GM19438 (cell line): ENCODE results near the gene CC2D2B.

Experiments used
- ATAC-seq: cut with Tn5 transposase; IDR thresholded peaks from one replicate; pipeline ENCODE4 v1.9.1; 2021; ENCODE audit warnings: low read depth; ENCODE audit not compliant: unreplicated experiment

Gene CC2D2B

DNA sequence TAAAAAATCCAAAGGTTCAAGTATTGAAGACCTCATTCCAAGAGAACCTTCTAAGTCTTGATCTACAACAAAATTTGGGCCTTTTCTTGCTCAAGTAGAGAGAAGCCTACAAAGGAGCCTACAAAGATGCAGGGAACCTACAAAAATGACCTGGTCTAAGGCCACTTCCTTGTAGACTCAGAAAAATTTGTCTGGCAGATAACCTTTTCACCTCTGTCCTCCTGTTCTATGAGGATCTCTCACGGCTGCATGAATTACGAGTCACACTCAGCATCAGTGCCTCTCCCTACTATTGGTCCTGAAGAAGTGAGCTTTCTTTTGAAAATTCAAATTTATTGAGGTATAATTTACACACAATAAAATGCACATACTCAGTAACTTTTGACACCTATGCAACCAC, 164.9 kb downstream of the CC2D2B start:
- no peak for ATAC-seq

DNA sequence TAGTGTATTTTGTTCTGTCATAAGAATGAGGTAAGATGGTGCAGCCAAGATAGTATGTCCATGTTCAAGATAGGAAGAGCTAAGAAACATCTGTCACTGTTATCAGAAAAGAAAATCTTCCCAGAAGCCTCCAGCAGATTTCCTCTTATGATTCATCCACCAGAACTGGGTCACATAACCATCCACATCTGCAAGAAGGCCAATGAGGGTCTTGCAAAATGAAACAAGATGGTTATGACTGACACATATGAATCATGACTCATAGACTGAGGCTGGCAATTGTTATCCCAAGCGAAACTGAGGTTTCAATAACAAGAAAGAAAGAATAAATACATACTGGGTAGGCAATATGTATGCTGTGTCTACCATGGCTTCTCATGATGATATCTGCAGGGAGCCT, 165.9 kb downstream of the CC2D2B start:
- no peak for ATAC-seq

DNA sequence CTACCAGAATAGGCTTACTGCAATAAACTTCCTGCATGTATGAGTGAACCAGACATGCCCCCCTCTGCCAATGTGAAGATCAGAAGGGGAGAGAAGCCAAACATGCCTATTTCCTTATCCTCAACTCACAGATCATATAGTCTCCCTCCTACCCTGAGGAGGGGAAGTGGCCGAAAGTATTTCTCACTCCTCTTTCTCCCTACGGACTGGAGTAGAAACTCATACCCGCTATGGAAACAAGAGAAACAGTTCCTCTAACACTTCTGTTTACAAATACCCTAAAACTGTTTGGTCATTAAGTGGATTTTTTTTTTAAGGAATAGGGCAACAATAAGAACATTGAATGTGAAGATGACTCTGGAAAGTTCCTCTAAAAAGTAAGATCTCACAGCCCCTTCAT, 167.0 kb downstream of the CC2D2B start:
- no peak for ATAC-seq

DNA sequence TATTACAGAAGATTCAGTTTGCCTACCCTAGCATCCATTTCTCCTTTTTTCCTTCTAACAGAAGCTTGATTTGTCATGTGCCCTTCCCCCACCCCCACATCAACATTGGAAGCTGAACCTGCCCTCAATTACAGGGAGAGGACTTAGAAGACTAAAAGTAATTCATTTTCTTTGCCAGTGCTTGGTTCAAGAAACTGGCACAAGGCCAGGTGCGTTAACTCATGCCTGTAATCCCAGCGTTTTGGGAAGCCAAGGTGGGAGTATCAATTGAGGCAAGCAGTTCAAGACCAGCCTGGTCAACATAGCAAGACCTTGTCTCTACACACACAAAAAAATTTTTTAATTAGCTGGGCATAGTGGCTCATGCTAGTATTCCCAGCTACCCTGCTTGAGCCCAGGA, 168.2 kb downstream of the CC2D2B start:
- ATAC-seq: no peak

DNA sequence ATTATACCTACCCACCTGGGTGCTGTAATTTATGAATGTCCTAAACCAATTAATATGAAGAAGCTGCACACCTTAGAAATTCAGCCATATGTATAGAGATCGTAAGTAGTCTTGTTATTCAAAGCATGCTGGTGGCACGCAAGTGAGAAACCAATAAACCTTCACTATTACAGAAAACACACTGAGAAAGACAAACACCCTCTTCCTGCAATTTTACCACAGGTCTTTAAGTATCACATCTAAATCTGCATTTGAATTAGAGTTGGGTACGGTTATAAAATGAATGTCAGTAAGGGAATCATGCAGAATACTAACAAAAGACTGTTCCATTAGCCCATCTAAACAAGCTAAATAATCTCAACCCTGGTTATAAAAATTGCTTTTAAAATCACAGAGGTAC, 169.4 kb downstream of the CC2D2B start:
- no peak for ATAC-seq

DNA sequence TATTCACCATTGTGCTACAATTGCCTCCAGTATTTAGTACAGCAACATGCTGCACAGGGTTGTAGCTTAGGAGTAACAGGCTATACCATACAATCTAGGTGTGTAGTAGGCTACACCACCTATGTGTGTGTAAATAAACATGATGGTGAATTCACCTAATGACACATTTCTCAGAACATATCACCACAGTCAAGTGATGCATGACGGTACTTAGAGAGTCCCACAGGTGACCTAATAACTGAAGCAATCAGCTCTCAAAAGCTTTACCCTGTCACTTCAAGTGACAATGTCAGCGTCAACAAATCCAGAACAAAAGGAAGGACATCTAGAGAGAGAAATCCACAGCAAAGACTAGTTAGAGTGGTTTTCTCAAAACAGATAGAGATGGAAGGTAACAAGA, 174.4 kb downstream of the CC2D2B start:
- no peak for ATAC-seq
